Adrenal gland (tissue), 19 donors: Measurements from ENCODE around the gene CFC1. TPM values are rescaled to one million over a fixed set of nuclear protein-coding genes. Genes with fewer than 3 reads are reported as not detected.
"Not testable (repeated sequence)": the region's sequence is repeated elsewhere in the genome, so short reads cannot be mapped to it uniquely, and the experiment has no call there.

Source experiments
- DNase-seq, 7 donors: peaks; one replicate each; pipeline ENCODE4 v3.0.0-alpha.2; 2019 to 2020
- H3K27ac ChIP-seq, 5 donors: fragments of 200-600 bp; sonication (generic) in 4 of 5; 1 replicate in 3 of 5; 2 replicates in 2 of 5; pipeline versions ENCODE4 v1.5.1 to v1.8.0; 2016 to 2020; ENCODE audit warnings: mild to moderate bottlenecking in 1 of 5
- H3K27me3 ChIP-seq: fragments of 200-600 bp; 2 replicates; pipeline ENCODE4 v1.8.0; 2021
- H3K36me3 ChIP-seq, 2 donors: fragments of 200-600 bp; replicated peaks in 1 of 2; 1 replicate in 1 of 2; 2 replicates in 1 of 2; pipeline versions ENCODE4 v1.5.1 to v1.8.0; 2018 to 2022
- H3K4me1 ChIP-seq, 2 donors: fragments of 200-600 bp; replicated peaks in 1 of 2; 1 replicate in 1 of 2; 2 replicates in 1 of 2; pipeline versions ENCODE4 v1.5.1 to v1.8.0; 2018 to 2021
- H3K4me3 ChIP-seq, 4 donors: fragments of 200-600 bp; sonication (generic) in 3 of 4; one replicate each; pipeline ENCODE4 v1.5.1; 2016 to 2018
- H3K9me3 ChIP-seq, 3 donors: fragments of 200-600 bp; sonication (generic) in 1 of 3; replicated peaks in 1 of 3; 1 replicate in 2 of 3; 2 replicates in 1 of 3; pipeline versions ENCODE4 v1.5.1 to v1.8.0; 2016 to 2021
- WGBS, 4 donors: extraction: QIAGEN DNeasy Blood & Tissue Kit in 2 of 4; methylation state at CpG; one replicate each; pipeline versions ENCODE4 v1.1.5 to v1.1.7; 2013 to 2017; 5-methylcytosine and 5-hydroxymethylcytosine counted together
- intact Hi-C, 2 donors: fragments of 100-400 bp; cut with DNase I; formaldehyde crosslinking; loops; one replicate each; pipeline versions ENCODE4 v1.14.1 to v1.15.0; 2022 to 2023
- long read RNA-seq, 10 donors: library from polyadenylated mRNA in 3 of 10; unstranded in 2 of 10; stranded (forward) in 1 of 10; transcript quantifications; one replicate each; pipeline ENCODE4 v2.0.0 and lab custom pipeline, GENCODE V29; 2021 to 2026
- polyA plus RNA-seq, 3 donors: library from polyadenylated mRNA; stranded (reverse); fragments of 200-250 nt in 2 of 3; fragments of 350-450 nt in 1 of 3; fragmentation: Illumina TruSeq in 1 of 3; extraction: RNeasy Lipid Tissue Mini Kit (QIAGEN cat#74804) in 1 of 3; gene quantifications; one replicate each; pipeline ENCODE4 v1.2.3, GENCODE V29; 2013 to 2014
- total RNA-seq, 9 donors: library from RNA; depleted of rRNA in 4 of 9; stranded (reverse); fragments of >200 nt in 4 of 9; fragments of 120-200 nt in 1 of 9; fragmentation: NEBNext Ultra II Directional in 1 of 9; extraction: Animal tissue kit (Norgen Biotek cat#: 25700) in 1 of 9; gene quantifications; one replicate each; pipeline versions ENCODE4 v1.1.0 to v1.2.4, GENCODE V29; 2013 to 2023
- donor health status: healthy with polysubstance abuse.
- donor health status: Bipolar disorder and iron deficiency.
- donor health status: DM: yes; HTN: yes; CAD: no.
- donor health status: DM: no; HTN: no; CAD: no.
- donor health status: DM: no; HTN: no; CAD: no.
- donor health status: DM: yes; HTN: yes; CAD: no.

Gene CFC1
- 1 to 10 TPM in 1 of 9 donors, under 1 TPM in 3, not detected in 5; 0.11 to 1.4 (median 0.40) TPM for total RNA-seq
- 1 to 10 TPM in 2 of 3 donors, not detected in 1; 4.9 to 6.0 TPM for polyA plus RNA-seq
- long read RNA-seq, donor 1, result 0 reads
- long read RNA-seq, donor 2, result 0 reads
- long read RNA-seq, donor 3, result 0 reads
- long read RNA-seq, donor 4, result 0 reads
- long read RNA-seq, donor 5, partial matches to known transcripts, result 1 of 1 reads
- long read RNA-seq, donor 5, other reads (novel, unspliced or antisense), result 0 of 1 reads
- long read RNA-seq, donor 6, result 0 reads
- long read RNA-seq, donor 7, result 0 reads
- long read RNA-seq, donor 8, result 0 reads
- long read RNA-seq, donor 9, result 0 reads
- long read RNA-seq, donor 10, result 0 reads

DNA sequence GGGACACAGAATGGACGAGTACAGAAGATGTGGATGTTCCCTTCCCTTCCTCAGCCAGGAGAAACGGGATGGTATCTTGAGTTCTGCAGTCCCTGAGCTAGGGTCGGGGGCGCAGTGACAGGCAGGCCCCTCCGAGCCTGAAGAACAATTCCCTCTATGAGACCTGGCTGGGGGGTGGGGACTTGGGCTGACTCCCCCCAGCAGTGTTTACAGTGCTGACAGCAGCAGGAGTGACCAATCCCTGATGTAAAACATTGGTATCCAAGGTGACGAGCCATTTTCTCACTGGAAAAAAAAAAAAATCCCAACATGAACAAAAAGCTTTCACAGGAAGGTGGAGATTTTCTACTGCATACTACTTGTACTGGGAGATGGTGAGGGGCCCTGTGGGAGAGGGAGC lies at the start of gene CFC1:
TSS of gene CFC1 (minus strand) at position 183 of the 400 bp plus-strand sequence. CDS start 288 bp downstream, outside the sequence.
- H3K36me3 ChIP-seq, H3K9me3 ChIP-seq, H3K4me1 ChIP-seq, H3K27me3 ChIP-seq, intact Hi-C loops, H3K4me3 ChIP-seq, H3K27ac ChIP-seq, DNase-seq: not testable (repeated sequence)
- WGBS, 4 donors, result no CpG with 5 or more reads among the region's 6 CpGs

DNA sequence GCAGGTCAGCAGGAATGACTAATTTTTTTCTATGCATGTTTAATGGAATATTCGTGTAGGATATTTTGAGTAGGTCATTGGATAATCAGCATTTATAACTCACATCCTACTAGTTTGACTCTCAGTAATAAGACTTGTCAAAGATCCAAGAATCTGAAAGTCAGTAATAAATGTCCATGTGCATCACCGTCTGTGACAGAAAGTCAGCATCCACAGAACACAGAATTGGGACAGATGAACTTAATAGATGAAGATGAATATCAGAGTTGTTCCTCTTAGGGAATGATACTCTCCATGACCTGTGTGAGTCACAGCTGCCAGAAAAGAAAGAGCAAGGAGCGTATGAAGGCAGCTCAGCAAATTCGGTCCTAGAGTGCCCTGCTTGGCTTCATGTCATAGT lies 42.3 kb upstream of the CFC1 start:
- DNase-seq, result peak in 1 of 7 donors; percentile 54
- H3K27me3 ChIP-seq, H3K9me3 ChIP-seq, intact Hi-C loops, H3K27ac ChIP-seq, H3K4me1 ChIP-seq, H3K36me3 ChIP-seq, H3K4me3 ChIP-seq: not testable (repeated sequence)
- WGBS, 4 donors, result 29 to 34% (median 31%) methylated on average over 4 of the region's 4 CpGs

DNA sequence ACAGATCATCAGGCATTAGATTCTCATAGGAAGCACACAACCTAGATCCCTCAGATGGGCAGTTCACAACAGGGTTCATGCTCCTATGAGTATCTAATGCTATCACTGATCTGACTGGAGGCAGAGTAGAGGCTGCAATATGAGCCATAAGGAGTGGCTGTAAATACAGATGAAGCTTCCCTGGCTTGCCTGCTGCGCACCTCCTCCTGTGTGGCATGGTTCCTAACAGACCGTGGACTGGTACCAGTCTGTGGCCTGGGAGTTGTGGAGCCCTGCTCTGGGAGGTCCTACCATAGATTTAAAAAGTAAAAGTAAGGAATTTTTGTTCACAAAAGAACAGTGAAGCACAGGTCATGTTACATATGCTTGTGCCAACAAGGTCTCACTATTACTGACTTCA lies 39.6 kb upstream of the CFC1 start:
- H3K36me3 ChIP-seq, H3K27me3 ChIP-seq, H3K4me1 ChIP-seq, H3K27ac ChIP-seq, H3K4me3 ChIP-seq, DNase-seq, intact Hi-C loops, H3K9me3 ChIP-seq: not testable (repeated sequence)
- WGBS, 4 donors, result 62 to 81% (median 80%) methylated on average over 1 to 2 of the region's 2 CpGs; no CpG with 5 or more reads in 1 of the 4 donors

DNA sequence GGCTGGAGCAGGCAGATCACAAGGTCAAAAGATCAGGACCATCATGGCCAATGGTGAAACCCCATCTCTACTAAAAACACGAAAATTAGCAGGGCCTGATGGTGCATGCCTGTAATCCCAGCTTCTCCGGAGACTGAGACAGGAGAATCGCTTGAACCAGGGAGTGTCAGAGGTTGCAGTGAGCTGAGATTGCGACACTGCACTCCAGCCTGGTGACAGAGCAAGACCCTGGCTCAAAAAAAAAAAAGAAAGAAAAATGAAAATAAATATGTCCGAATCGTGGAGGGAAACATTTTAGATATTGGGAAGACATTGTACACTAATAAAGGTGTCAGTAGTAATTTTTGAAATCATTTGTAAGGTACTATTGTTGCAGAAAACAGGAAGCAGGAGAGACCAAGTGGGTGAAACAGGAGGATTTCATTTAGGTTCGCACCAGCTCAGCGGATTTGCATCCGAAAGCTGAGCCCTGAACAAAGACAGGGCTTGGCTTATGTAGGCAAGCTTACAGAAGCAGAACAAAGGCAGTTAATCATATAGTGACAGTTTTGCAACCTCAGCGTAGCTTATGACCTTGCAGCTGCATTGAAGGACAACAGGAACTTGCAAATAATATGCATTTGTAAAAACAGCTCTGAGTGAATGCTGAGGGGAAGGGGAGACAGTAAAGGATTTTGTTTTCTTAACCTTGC lies 29.6 kb upstream of the CFC1 start:
- H3K4me1 ChIP-seq, H3K27me3 ChIP-seq, H3K4me3 ChIP-seq, H3K27ac ChIP-seq, H3K36me3 ChIP-seq, H3K9me3 ChIP-seq, intact Hi-C loops, DNase-seq: not testable (repeated sequence)
- WGBS, 4 donors, result 72 to 87% (median 77%) methylated on average over 8 to 9 of the region's 10 CpGs

DNA sequence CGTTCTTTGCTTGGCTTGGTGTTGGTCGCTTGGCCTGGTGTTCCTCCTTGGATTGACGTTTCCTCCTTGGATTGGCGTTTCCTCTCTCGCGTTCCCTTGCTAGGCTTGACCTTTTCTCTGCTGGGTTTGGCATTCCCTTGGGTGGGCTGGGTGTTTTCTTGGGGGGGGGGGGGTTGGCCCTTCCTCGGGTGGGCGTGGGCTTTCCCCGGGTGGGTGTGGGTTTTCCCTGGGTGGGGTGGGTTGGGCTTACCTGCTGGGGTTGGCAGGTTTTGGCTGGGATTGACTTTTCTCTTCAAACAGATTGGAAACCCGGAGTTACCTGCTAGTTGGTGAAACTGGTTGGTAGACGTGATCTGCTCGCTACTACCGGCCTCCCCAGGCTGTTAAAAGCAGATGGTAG lies 11.8 kb upstream of the CFC1 start, which contains the start of gene POTEJ:
TSS of gene POTEJ (plus strand) at position 301 of the 400 bp plus-strand sequence. CDS start at position 394, 93 bp downstream.
- H3K4me1 ChIP-seq, H3K9me3 ChIP-seq, intact Hi-C loops, H3K27ac ChIP-seq, H3K27me3 ChIP-seq, DNase-seq, H3K36me3 ChIP-seq, H3K4me3 ChIP-seq: not testable (repeated sequence)
- 88% methylated on average over 3 of the region's 13 CpGs; no CpG with 5 or more reads in 2 of the 4 donors for WGBS, 4 donors

DNA sequence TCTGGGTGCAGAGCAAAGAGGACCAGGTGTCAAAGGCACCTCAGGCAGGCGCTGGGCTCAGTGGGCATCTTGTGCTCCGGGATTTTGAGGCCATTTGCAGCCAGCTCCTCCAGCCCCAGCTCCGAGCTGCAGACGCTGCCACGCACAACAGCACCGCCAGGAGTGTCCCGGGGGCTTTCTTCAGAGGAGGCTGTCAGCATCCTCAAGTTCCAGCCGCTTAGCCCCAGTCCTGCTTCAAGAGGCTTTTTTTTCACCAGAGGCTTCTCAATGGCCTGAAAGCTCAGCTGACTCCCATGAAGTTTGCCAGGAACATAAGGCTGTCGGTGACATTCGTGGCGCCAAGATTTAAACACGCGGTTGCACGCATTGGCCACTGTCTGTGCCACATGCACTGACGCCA lies 11.1 kb upstream of the CFC1 start:
- H3K27me3 ChIP-seq, H3K4me3 ChIP-seq, H3K9me3 ChIP-seq, H3K27ac ChIP-seq, H3K36me3 ChIP-seq, DNase-seq, H3K4me1 ChIP-seq, intact Hi-C loops: not testable (repeated sequence)
- 90 to 96% (median 93%) methylated on average over 9 to 13 of the region's 15 CpGs for WGBS, 4 donors

DNA sequence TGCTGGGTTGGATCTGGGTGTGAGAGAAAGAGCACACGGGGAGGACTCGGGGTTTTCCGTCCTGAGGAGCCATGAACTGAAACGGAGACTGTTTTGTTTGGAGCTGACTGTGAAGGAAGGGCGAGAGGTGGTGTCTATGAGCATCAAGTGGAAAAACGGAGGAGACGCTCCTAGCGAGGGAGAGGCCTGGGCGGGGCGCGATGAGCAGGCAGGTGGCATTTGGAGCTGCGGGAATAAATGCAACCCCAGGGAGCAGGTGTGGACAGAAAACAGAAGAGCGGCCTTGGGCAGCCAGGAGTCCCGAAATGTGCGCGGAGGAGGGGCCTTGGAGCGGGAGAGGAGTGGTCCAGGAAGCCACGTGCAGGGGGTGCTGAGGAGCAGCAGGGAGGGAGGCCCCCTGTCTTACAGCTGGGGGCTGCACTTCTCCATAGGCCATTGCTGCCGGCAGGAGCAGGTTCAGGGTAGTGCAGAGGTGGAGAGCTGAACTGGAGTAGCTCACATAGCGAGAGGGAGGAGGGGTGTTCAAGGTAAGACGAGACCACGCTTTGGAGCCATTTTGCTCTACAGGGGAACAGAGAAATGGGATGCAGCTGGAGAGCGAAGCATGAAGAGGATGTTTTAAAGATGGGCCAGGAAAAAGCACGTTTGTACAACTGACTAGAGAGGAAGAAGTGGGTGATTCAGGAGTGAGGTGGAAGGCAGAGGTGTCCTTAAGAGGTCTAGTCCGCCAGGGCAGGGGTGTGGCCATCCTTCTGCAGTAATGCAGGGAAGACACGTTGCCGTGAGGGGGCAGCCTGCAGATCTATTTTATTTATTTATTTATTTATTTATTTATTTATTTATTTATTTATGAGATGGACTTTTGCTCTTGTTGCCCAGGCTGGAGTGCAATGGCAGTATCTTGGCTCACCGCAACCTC lies 9.9 kb upstream of the CFC1 start:
- intact Hi-C loops, H3K27me3 ChIP-seq, H3K4me1 ChIP-seq, DNase-seq, H3K27ac ChIP-seq, H3K9me3 ChIP-seq, H3K36me3 ChIP-seq, H3K4me3 ChIP-seq: not testable (repeated sequence)
- WGBS, 4 donors, result 50 to 66% (median 56%) methylated on average over 4 to 8 of the region's 28 CpGs

DNA sequence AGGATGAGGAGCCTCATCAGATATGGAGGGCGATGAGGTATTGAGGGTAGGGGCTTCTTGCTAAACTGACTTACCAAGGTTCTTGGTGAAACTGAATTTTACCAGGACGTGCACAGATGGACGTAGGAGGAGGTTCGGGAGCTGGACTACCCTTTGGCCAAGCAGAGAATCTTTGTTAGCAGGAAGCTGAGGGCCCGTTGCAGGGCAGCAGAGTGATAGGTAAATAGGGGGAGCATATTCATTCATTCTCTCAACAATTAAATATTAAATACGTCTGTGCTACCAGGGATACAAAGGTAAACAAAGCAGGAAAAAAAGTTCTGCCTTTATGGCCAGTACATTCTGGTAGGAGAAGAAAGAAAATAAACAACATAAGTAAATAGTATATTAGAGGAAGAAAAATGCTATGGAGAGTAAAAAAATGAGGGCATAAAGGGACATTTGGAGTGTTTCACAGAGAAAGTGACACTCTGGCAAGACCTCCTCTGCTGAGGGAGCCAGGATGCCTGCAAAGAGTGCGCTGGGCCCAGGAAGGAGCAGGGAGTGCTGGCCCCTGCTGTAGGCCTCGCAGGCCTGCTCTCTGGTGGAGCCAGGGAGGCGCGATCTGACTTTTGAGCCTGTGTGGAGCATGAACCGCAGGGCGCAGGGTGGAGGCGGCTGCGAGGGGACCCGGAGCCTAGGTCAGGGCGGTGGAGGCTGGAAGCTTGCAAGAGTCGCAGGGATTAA lies 9.1 kb upstream of the CFC1 start:
- H3K4me3 ChIP-seq, DNase-seq, H3K36me3 ChIP-seq, H3K27me3 ChIP-seq, intact Hi-C loops, H3K9me3 ChIP-seq, H3K27ac ChIP-seq, H3K4me1 ChIP-seq: not testable (repeated sequence)
- 77 to 89% methylated on average over 3 to 4 of the region's 17 CpGs; no CpG with 5 or more reads in 2 of the 4 donors for WGBS, 4 donors

DNA sequence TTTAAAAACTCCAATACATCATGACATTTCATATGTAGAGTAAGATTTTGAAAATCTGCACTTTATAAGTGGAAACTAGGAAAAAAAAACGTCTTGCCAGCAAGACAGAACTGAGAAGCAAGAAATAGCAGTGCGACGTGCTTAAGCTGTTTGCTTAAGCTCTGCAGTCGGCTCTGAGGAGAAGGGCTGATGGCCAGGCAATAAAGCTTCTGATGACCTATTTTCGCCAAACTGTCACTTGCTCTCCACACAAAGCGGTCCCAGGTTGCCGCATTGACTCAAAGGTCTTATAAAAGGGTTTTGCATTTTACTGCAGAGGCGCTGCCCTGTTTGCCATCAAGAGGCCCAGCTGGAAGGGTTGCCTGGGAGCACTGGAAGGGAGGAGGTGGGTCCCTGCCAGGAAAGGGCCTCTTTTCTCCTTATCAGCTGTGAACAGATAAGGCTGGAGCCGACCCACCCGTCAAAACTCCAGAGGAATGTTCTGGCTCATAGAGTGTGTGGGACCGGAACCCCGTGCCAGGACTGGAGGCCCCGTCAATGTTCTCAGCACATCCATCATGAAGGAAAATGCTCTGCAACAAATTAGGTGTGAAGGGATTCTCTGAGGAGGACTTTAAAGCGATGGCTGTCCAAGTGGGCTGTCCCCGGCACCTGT lies 2.4 kb upstream of the CFC1 start:
- H3K36me3 ChIP-seq, H3K27ac ChIP-seq, DNase-seq, H3K4me1 ChIP-seq, H3K9me3 ChIP-seq, H3K27me3 ChIP-seq, H3K4me3 ChIP-seq, intact Hi-C loops: not testable (repeated sequence)
- 29 to 64% (median 47%) methylated on average over 5 to 6 of the region's 15 CpGs for WGBS, 4 donors
